ENCODE measurements around the gene FCAMR.

The FCAMR gene

DNA sequence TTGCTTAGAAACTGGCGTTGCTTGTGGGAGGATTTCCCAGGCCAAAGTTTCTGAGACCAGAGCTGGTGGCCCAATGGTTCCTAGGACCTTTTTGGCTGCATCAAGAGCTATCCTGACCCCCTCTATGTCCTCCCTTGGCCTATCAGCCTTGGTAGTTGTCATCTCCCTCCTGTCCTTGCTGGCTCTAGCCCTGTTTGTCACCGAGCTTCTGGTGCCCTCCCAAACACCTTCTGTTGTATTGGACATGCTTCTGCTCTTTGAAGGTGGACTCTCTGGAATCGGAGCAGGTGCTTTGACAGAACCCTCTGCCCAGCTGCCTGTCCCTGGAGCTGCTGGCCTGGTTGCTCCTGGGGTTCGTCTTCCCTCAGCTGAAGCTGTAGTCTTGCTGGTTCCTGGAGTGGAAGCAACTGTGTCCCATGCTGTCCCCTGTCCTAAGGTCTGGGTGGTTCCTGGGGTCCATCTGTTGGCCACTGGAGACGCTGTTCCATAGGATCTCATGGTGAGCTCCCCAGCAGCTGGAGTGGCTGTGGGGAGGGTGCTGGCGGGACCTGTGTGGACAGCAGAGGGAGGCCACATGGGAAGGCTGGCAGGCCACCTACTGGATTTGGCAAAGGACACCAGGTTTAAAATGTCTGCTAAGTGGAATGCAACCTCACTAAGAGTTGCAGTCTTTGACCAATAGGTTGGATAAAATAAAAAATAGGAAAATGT is 9.4 kb downstream of the FCAMR start:
- DNase-seq (ENCODE audit: low spot score) (no peak), FAIRE-seq (no peak)

- FAIRE-seq (no peak), DNase-seq (ENCODE audit: low spot score) (no peak)
Measured at GRCh38 chr1:206958144-206958543, 12.1 kb downstream of the FCAMR start.

DNA sequence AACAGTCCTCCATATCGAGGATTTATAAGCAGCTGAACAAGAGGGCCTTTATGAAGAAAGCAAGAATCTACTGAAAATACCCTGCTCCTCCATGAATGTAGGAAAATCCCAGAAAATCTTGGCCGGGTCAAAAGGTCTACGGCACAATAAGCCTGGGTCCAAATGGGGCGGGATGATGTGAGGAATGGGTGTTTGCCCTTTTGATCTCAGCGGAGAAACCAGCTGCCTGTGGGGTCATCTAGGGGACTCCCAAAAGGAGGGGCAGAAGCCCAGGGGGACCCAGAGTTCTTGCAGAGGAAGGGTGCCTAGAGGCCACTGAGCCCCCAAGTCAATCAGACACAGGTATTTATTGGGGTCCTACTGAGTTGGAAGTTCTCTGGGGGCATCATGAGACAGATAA is 12.6 kb downstream of the FCAMR start:
- no peak for FAIRE-seq
- DNase-seq (ENCODE audit: low spot score): no peak

- FAIRE-seq (peak; percentile 65), DNase-seq (ENCODE audit: low spot score) (peak; percentile 72)
Measured at GRCh38 chr1:206955476-206956451, 14.5 kb downstream of the FCAMR start.

- DNase-seq (ENCODE audit: low spot score) (no peak), FAIRE-seq (no peak)
Measured at GRCh38 chr1:206954459-206955342, 15.6 kb downstream of the FCAMR start.

GRCh38 chr1:206953626-206954025 is 16.6 kb downstream of the FCAMR start:
- no peak for FAIRE-seq

DNA sequence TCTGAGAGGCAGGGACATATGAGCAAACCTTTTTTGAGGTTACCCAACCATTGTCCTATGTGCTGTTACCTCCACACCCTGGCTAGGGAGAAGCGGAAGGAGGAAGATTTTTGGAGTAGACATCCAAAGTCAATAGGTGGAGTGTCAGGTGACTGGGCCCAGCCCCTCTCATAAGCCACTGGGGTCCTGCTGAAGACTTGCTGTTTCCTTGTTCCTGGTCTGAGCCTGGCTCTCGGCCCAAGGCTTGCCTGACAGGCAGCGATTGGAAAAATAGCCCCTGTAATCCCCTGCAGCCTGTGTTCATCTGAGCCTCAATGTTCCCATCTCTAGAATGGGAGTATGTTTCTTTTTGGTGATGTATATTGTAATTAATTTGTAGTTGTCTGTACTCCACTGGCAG is 17.1 kb downstream of the FCAMR start:
- FAIRE-seq (no peak), DNase-seq (ENCODE audit: low spot score) (no peak)

More at GRCh38 chr1:206953626-206954025, 16.6 kb downstream of the FCAMR start:
- no peak for DNase-seq (ENCODE audit: low spot score)

GRCh38 chr1:206952171-206952570 is 18.1 kb downstream of the FCAMR start:
- FAIRE-seq: peak; percentile 86
- DNase-seq (ENCODE audit: low spot score): peak; percentile 93

DNA sequence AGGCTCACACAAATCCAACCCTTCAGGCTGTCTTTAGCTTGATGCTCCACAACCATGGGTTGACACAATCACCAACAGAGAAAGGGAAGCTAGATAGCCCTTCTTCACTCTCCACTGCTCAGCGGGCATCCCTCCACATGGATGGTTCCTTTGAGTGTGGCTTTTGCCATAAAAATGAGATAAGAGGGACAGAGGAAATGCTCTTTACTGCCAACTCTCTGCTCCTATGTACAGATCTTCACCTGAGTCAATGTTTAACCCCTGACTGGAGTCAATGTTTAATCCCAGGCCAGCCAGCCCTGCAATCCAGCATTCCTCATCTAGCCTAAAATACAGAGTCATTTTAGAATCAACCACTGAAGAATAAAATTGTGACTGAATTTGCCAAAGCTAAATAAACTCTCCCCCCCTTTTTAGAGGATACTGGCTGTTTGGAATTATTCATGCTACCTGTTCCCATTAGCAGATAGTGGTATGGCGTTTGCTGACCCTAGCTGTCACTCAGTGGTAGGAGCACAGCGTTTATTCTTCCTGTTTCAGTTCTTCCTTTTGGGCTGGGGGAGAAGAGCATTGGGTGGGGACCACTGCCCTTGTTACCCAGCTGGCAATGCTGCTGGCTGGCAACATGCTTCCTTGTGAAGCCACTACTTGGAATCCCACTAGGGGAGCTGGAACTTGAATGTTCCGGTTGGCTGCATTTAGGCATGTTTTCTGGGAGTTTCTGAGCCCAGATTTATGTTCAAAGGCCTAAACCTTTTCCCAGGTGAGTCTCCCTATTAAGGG is 18.8 kb downstream of the FCAMR start:
- peak; percentile 99 for FAIRE-seq
- peak; percentile 97 for DNase-seq (ENCODE audit: low spot score)

- DNase-seq (ENCODE audit: low spot score) (no peak), FAIRE-seq (no peak)
Measured at GRCh38 chr1:206949641-206950040, 20.6 kb downstream of the FCAMR start.

- DNase-seq (ENCODE audit: low spot score) (no peak), FAIRE-seq (no peak)
Measured at GRCh38 chr1:206949208-206949607, 21.1 kb downstream of the FCAMR start.

DNA sequence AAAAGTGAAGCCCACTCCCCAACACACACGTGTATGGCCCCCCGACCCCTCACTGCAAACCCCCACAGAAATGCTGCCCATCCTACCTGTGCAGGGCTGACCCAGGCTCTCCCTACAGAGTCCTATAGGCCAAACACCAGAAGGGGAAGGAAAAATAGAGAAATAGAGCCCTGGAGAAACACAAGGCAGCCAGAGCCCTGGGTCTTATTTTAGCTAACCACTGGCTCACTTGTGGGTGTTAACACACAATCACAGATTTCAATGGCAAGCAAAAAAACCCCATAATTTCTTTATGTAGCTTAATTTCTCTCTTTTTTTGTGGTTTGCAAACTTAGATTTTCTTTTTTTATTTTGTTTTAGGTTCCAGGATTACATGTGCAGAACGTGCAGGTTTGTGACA is 23.0 kb downstream of the FCAMR start:
- FAIRE-seq (no peak), DNase-seq (ENCODE audit: low spot score) (no peak)

DNA sequence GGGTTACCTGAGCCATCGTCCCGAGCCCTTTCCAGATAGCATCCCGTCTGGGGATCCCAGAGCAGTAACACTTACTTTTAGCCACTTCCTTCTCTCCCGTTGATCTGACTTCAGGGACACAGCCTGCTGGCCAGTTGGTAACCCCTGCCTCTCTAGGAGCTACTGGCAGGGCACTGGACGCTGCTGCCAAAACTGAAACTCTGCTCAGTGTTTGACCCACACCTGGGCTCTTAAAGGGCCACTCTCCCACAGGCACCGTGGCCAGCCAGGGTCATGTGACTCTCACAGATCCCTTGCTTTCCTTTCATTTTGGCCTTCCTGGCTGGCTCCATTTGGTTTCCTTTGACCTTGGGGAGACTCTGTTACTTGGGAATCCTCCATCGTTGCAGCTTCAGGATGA is 24.0 kb downstream of the FCAMR start, which contains the start of gene PIGR:
Gene PIGR, minus strand, starts transcription at position 206 of the 400 bp plus-strand sequence. CDS start 5,935 bp downstream, outside the sequence.
- DNase-seq (ENCODE audit: low spot score) (no peak), FAIRE-seq (no peak)

DNA sequence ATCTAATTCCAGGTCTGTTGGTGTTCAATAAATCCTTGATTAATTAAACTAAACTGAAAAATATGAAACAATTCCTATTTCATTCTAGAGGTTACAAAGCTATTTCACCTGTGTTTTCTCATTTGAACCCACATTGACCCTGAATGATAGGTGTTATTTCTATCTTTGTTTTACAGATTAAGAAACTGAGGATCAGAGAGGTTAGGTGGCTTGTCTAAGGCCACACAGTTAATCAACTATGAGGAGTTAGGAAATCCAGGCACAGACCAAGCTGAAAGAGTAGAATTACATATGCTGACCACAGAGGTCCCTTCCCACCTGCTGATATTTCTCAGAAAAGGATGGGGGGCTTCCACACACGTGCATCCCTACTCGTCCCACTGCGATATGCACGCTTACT is 24.5 kb downstream of the FCAMR start:
- FAIRE-seq (no peak), DNase-seq (ENCODE audit: low spot score) (no peak)

DNA sequence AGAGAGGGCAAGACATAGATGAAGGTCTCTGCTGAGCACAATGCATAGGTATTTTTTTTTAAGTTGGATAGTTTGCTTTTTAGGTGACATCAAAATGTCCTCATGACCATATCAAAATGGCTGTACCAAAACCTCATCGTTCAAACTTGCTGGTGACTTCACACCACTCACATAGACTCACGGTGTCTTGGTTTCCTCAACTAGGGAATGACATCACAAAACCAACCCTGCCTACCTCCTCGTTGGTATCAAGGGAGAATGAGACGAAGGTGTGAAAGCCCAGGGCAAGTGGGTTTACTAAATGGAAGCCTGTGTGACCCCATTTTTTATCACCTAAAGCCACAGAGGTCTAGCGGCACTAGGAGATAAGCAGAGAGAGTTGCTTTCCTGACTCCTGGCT is 25.6 kb downstream of the FCAMR start:
- DNase-seq (ENCODE audit: low spot score): no peak
- FAIRE-seq: no peak

DNA sequence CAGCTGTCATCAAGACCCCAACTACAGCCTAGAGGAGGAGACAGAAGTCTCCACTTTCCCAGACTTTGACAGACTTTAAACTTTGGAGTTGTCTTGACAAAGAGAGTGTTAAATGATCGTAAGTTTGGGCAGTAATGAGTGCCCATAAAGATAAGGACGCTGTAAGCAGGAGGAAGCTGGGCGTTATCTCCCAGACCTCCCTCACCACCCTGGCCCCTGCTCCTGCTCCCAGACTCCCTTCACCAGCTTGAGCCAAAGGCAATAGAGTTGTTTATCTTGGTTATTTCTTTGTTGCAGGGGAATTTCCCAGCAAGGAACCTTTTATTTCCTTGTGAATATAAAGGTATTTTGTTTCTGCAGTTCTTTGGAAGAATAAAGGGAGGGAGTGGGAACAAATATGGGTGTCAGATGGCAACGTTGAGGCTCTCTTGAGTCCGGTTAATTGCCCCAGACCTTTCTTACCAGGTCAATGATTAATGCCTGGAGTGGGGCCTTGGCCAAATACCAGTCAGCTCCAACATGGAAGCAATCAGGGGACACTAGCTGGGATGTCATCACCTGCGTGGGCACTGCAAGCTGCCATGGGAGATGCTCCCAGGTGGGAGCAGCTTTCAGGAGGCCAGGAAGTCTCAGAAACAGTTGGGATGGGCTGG is 28.4 kb downstream of the FCAMR start:
- no peak for FAIRE-seq

DNA sequence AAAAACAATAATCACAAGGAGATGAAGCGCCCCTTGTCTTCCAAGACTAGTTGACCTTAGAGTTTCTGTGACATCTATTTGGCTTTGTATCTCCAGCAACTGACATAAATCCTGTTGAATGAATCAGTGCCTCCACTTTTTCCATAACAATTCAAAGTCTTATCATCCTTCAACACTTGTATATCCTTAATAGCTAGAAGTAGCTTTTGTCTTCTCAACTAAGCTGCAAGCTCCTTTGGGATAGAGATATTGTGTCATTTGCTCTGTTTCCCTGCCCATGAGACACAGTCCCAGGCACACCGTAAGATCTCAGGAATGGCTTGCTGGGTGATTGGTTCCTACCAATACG is 29.7 kb downstream of the FCAMR start:
- no peak for FAIRE-seq
- no peak for DNase-seq (ENCODE audit: low spot score)

More for the DNA sequence above, 28.4 kb downstream of the FCAMR start:
- no peak for DNase-seq (ENCODE audit: low spot score)

DNA sequence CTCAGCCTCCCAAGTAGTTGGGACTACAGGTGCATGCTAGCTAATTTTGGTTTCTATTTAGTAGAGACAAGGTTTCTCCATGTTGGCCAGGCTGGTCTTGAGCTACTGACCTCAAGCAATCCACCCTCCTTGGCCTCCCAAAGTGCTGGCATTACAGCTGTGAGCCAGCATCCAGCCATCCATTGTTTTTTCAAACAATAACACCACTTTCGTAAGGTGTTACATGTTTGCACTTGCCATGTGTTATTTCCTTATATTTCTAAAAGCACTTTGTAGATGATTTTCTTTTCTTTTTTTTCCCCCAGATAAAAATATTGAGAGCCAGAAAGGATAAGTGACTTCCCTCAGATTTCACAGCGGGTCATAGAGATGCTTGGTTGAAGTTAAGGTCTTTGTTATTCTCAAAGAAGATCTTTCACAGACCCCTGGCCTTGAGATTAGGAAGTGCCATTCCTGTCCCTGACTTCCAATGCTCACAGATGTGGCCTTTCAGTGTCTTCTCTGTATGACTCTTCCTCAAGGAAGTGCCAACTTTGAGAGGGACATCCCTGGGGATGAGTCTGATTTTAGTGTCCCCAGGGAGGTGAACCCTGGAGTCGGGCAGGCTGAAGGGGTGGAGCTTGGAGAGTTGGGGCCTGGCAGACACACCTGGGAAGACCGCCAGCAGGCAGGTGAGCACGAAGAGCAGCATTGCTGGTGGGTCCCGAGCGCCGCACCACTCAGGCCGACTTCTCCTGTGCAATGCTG is 30.2 kb downstream of the FCAMR start:
- no peak for FAIRE-seq

DNA sequence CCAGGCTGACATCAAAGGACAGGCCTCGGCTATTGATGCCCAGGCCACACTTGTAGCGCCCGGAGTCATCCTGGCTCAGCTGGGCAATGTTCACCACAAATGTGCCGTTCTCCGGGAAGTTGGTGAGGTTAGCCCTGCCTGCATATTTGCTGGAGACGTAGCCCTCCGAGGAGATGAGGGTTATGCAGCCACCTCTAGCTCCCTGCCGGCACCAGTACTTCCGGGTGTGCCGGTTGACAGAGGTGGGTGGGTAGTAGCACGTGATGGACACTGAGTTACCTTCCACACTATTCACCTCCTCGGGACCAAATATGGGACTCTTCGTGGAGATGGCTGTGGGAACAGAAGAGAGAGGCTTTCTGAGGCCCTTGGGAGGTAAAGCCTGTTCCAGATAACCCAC is 31.1 kb downstream of the FCAMR start:
- no peak for FAIRE-seq
- DNase-seq (ENCODE audit: low spot score): no peak

More for the DNA sequence above, 30.2 kb downstream of the FCAMR start:
- no peak for DNase-seq (ENCODE audit: low spot score)
